A673 (cell line): Measurements from ENCODE around the gene CA9. TPM values are rescaled to one million over a fixed set of nuclear protein-coding genes. Genes with fewer than 3 reads are reported as not detected.

Experiments
- BruUV-seq: library from RNA; stranded (reverse); fragments of 400-500 nt; replicated peaks from 2 replicates; lab custom pipeline; 2021; lab: Mats Ljungman, UMichigan
- CTCF ChIA-PET: fragments of 300-600 bp; sonication (Branson Sonifier 250); formaldehyde crosslinking; loops from one replicate; lab custom pipeline; 2022; ENCODE audit warnings: antibody characterized with exemption; lab: Charles Lee
- POLR2A ChIA-PET: fragments of 300-600 bp; sonication (Branson Sonifier 250); formaldehyde crosslinking; loops from one replicate; lab custom pipeline; 2022; ENCODE audit warnings: antibody characterized with exemption; ENCODE audit not compliant: low non-redundant PET; lab: Charles Lee
- DNase-seq: peaks from one replicate; pipeline ENCODE4 v3.0.0-alpha.2; 2015; ENCODE audit warnings: low spot score
- H3K27ac ChIP-seq: fragments of 200-600 bp; sonication (generic); 2 replicates; pipeline ENCODE4 v1.5.1; 2016; ENCODE audit warnings: mixed run types, low read depth, mild to moderate bottlenecking, mixed read lengths, antibody characterized with exemption, low read length; ENCODE audit not compliant: poor library complexity, severe bottlenecking
- H3K27me3 ChIP-seq: fragments of 200-600 bp; sonication (generic); replicated peaks from 2 replicates; pipeline ENCODE4 v1.6.1; 2017; ENCODE audit warnings: mixed run types, low read depth, mild to moderate bottlenecking, mixed read lengths, antibody characterized with exemption, low read length; ENCODE audit not compliant: insufficient read depth, poor library complexity
- H3K36me3 ChIP-seq: fragments of 200-600 bp; sonication (generic); 2 replicates; pipeline ENCODE4 v1.6.1; 2016; ENCODE audit warnings: mixed run types, mild to moderate bottlenecking, mixed read lengths, antibody characterized with exemption, low read length; ENCODE audit not compliant: insufficient read depth, poor library complexity, severe bottlenecking
- H3K4me1 ChIP-seq: fragments of 200-600 bp; sonication (generic); 2 replicates; pipeline ENCODE4 v1.6.1; 2017; ENCODE audit warnings: mixed run types, mild to moderate bottlenecking, mixed read lengths, antibody characterized with exemption, low read length; ENCODE audit not compliant: insufficient read depth, poor library complexity, severe bottlenecking
- H3K4me3 ChIP-seq: fragments of 200-600 bp; sonication (generic); 2 replicates; pipeline ENCODE4 v1.5.1; 2016; ENCODE audit warnings: low read depth, mixed run types, mild to moderate bottlenecking, mixed read lengths, low read length; ENCODE audit not compliant: poor library complexity, severe bottlenecking
- H3K9me3 ChIP-seq: fragments of 200-600 bp; sonication (generic); 2 replicates; pipeline ENCODE4 v1.6.1; 2016; ENCODE audit warnings: mixed run types, low read depth, mild to moderate bottlenecking, mixed read lengths, antibody characterized with exemption, low read length; ENCODE audit not compliant: poor library complexity, severe bottlenecking
- EZH2 ChIP-seq: fragments of 200-600 bp; sonication (generic); IDR thresholded peaks from 2 replicates; pipeline ENCODE4 v1.6.1; 2017; ENCODE audit warnings: borderline replicate concordance, low read depth, mild to moderate bottlenecking, mixed read lengths, antibody characterized with exemption, low read length; ENCODE audit not compliant: poor library complexity, severe bottlenecking
- intact Hi-C: fragments of 100-400 bp; cut with micrococcal nuclease; formaldehyde crosslinking; loops from one replicate; pipeline ENCODE4 v1.10.0; 2022; ENCODE audit not compliant: unreplicated experiment
- total RNA-seq: library from RNA; stranded (reverse); gene quantifications from 2 replicates; pipeline ENCODE4 v1.2.3, GENCODE V29; 2021
- TF ChIP-seq, protein P1 (sequence below): fragments of 300-800, 200-600 bp; sonication (generic); conservative IDR thresholded peaks from 2 replicates; pipeline ENCODE4 v1.5.1; 2017; ENCODE audit warnings: low read depth, mild to moderate bottlenecking, antibody characterized with exemption, low read length, moderate library complexity, mixed read lengths

Gene CA9
- total RNA-seq, 1 experiment from 2014 or later = 0.32 TPM

DNA sequence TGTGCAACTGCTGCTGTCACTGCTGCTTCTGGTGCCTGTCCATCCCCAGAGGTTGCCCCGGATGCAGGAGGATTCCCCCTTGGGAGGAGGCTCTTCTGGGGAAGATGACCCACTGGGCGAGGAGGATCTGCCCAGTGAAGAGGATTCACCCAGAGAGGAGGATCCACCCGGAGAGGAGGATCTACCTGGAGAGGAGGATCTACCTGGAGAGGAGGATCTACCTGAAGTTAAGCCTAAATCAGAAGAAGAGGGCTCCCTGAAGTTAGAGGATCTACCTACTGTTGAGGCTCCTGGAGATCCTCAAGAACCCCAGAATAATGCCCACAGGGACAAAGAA, 265 bp downstream of the CA9 start:
- Histone ChIP-seq H3K9me3 (no peaks in the 10 kb centered on the region), H3K4me1 (no peaks in the 10 kb centered on the region), H3K27me3 (no peaks in the 10 kb centered on the region), H3K4me3 (no peak overlapping the region), H3K36me3 (no peaks in the 10 kb centered on the region), H3K27ac (no peak overlapping the region)
- no peak for DNase-seq
- TF ChIP-seq, protein P1, sequence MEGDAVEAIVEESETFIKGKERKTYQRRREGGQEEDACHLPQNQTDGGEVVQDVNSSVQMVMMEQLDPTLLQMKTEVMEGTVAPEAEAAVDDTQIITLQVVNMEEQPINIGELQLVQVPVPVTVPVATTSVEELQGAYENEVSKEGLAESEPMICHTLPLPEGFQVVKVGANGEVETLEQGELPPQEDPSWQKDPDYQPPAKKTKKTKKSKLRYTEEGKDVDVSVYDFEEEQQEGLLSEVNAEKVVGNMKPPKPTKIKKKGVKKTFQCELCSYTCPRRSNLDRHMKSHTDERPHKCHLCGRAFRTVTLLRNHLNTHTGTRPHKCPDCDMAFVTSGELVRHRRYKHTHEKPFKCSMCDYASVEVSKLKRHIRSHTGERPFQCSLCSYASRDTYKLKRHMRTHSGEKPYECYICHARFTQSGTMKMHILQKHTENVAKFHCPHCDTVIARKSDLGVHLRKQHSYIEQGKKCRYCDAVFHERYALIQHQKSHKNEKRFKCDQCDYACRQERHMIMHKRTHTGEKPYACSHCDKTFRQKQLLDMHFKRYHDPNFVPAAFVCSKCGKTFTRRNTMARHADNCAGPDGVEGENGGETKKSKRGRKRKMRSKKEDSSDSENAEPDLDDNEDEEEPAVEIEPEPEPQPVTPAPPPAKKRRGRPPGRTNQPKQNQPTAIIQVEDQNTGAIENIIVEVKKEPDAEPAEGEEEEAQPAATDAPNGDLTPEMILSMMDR = no peak
- no peak for TF ChIP-seq EZH2
- intact Hi-C loops = no loop called here
- ChIA-PET CTCF (no interaction called here), POLR2A (no interaction called here)
- BruUV-seq = no TSS peak

DNA sequence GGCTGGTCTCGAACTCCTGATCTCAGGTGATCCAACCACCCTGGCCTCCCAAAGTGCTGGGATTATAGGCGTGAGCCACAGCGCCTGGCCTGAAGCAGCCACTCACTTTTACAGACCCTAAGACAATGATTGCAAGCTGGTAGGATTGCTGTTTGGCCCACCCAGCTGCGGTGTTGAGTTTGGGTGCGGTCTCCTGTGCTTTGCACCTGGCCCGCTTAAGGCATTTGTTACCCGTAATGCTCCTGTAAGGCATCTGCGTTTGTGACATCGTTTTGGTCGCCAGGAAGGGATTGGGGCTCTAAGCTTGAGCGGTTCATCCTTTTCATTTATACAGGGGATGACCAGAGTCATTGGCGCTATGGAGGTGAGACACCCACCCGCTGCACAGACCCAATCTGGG, 1.5 kb downstream of the CA9 start:
- no TSS peak for BruUV-seq
- ChIA-PET POLR2A (interaction anchor here (0.5 to 0.7 kb wide), 4 partner anchors 15 to 1508 kb away, joined by 3 to 9 read pairs (median 4); no protein-coding TSS in a partner anchor), CTCF (no interaction called here)
- intact Hi-C loops = no loop called here
- Histone ChIP-seq H3K27me3 (no peaks in the 10 kb centered on the region), H3K4me1 (no peaks in the 10 kb centered on the region), H3K4me3 (peak overlapping the region; percentile 44), H3K27ac (peak overlapping the region; percentile 19), H3K9me3 (no peaks in the 10 kb centered on the region), H3K36me3 (no peaks in the 10 kb centered on the region)
- no peak for DNase-seq
- TF ChIP-seq, protein P1 = no peak
- TF ChIP-seq EZH2 = no peak

DNA sequence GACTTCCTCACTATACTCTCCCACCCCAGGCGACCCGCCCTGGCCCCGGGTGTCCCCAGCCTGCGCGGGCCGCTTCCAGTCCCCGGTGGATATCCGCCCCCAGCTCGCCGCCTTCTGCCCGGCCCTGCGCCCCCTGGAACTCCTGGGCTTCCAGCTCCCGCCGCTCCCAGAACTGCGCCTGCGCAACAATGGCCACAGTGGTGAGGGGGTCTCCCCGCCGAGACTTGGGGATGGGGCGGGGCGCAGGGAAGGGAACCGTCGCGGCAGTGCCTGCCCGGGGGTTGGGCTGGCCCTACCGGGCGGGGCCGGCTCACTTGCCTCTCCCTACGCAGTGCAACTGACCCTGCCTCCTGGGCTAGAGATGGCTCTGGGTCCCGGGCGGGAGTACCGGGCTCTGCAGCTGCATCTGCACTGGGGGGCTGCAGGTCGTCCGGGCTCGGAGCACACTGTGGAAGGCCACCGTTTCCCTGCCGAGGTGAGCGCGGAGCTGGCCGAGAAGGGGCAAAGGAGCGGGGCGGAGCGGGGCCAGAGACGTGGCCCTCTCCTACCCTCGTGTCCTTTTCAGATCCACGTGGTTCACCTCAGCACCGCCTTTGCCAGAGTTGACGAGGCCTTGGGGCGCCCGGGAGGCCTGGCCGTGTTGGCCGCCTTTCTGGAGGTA, 2.1 kb downstream of the CA9 start:
- ChIA-PET CTCF (interaction anchor here (0.7 kb wide), 1 partner anchor 65 kb away, joined by 3 read pairs; no protein-coding TSS in a partner anchor), POLR2A (interaction anchor here (0.6 kb wide), 2 partner anchors 14 to 80 kb away, joined by 3 to 4 read pairs; no protein-coding TSS in a partner anchor)
- TF ChIP-seq, protein P1 = no peak
- no peak for TF ChIP-seq EZH2
- Histone ChIP-seq H3K27me3 (no peaks in the 10 kb centered on the region), H3K4me1 (no peaks in the 10 kb centered on the region), H3K36me3 (no peaks in the 10 kb centered on the region), H3K27ac (peak overlapping the region; percentile 19), H3K4me3 (peak overlapping the region; percentile 44), H3K9me3 (no peaks in the 10 kb centered on the region)
- BruUV-seq = no TSS peak
- peak; percentile 38 for DNase-seq
- intact Hi-C loops = no loop called here
